H1 (cell line): ENCODE results near the gene ARSK. TPM values are rescaled to one million over a fixed set of nuclear protein-coding genes. Genes with fewer than 3 reads are reported as not detected.

Experiments
- CTCF ChIA-PET: fragments of 300-600 bp; sonication (Branson Sonifier 250); formaldehyde crosslinking; loops from one replicate; lab custom pipeline; 2021; ENCODE audit not compliant: partially characterized antibody; lab: Charles Lee
- POLR2A ChIA-PET: fragments of 300-600 bp; sonication (Branson Sonifier 250); formaldehyde crosslinking; loops from one replicate; lab custom pipeline; 2021; ENCODE audit warnings: inconsistent platforms; ENCODE audit not compliant: partially characterized antibody; lab: Charles Lee
- DNase-seq, 2 experiments: peaks; one replicate each; pipeline versions ENCODE4 v3.0.0 to v3.0.0-alpha.2; 2010 to 2022; ENCODE audit warnings: low spot score in 2 of 2, low read depth in 1 of 2, mixed read lengths in 1 of 2
- FAIRE-seq: peaks from 2 replicates; lab custom pipeline; 2011; peaks lifted over from hg19 to GRCh38; lab: Jason Lieb, UNC
- H2AFZ ChIP-seq: 2 replicates; pipeline ENCODE4 v1.8.1; 2012; ENCODE audit warnings: low read length, inconsistent platforms
- H2AK5ac ChIP-seq: 2 replicates; pipeline ENCODE4 v1.6.1; 2013; ENCODE audit warnings: low read depth, low read length
- H2BK120ac ChIP-seq: replicated peaks from 2 replicates; pipeline ENCODE3; 2013; ENCODE audit warnings: low read depth, low read length, inconsistent platforms
- H2BK12ac ChIP-seq: 2 replicates; pipeline ENCODE4 v1.6.1; 2013; ENCODE audit warnings: low read depth, low read length
- H2BK15ac ChIP-seq: 2 replicates; pipeline ENCODE4 v1.6.1; 2013; ENCODE audit warnings: low read length
- H2BK20ac ChIP-seq: 2 replicates; pipeline ENCODE4 v1.6.1; 2013; ENCODE audit warnings: low read length
- H2BK5ac ChIP-seq: 2 replicates; pipeline ENCODE4 v1.6.1; 2013; ENCODE audit warnings: low read depth, low read length
- H3K14ac ChIP-seq: 2 replicates; pipeline ENCODE4 v1.6.1; 2013; ENCODE audit warnings: inconsistent platforms; ENCODE audit not compliant: insufficient read length
- H3K18ac ChIP-seq: 2 replicates; pipeline ENCODE4 v1.6.1; 2013; ENCODE audit warnings: low read length; ENCODE audit errors: extremely low read depth
- H3K23ac ChIP-seq: 2 replicates; pipeline ENCODE4 v1.6.1; 2013; ENCODE audit warnings: inconsistent platforms; ENCODE audit not compliant: insufficient read length
- H3K23me2 ChIP-seq: 2 replicates; pipeline ENCODE4 v1.6.1; 2013; ENCODE audit warnings: low read depth, low read length
- H3K27ac ChIP-seq: 2 replicates; pipeline ENCODE4 v1.6.1; 2011; ENCODE audit warnings: low read depth, low read length, inconsistent platforms
- H3K27me3 ChIP-seq, 4 experiments: replicated peaks in 1 of 4; 1 replicate in 1 of 4; 2 replicates in 3 of 4; pipeline versions ENCODE4 v1.6.1 to v1.8.1; 2011 to 2013; ENCODE audit warnings: low read length in 3 of 4, mild to moderate bottlenecking in 3 of 4, inconsistent platforms in 2 of 4, mixed read lengths in 2 of 4, moderate library complexity in 1 of 4; ENCODE audit not compliant: control insufficient read depth in 3 of 4, insufficient read depth in 3 of 4; ENCODE audit errors: extremely low read depth in 1 of 4
- H3K36me3 ChIP-seq, 4 experiments: 2 replicates each; pipeline versions ENCODE4 v1.6.1 to v1.8.1; 2011 to 2013; ENCODE audit warnings: mild to moderate bottlenecking in 4 of 4, low read length in 3 of 4, moderate library complexity in 2 of 4, control low read depth in 1 of 4, inconsistent platforms in 1 of 4; ENCODE audit not compliant: insufficient read depth in 4 of 4, control insufficient read depth in 2 of 4
- H3K4ac ChIP-seq: replicated peaks from 2 replicates; pipeline ENCODE3; 2013; ENCODE audit warnings: low read length, low read depth, mixed read lengths, inconsistent platforms; ENCODE audit not compliant: insufficient read length
- H3K4me1 ChIP-seq, 4 experiments: replicated peaks in 1 of 4; 1 replicate in 1 of 4; 2 replicates in 3 of 4; pipeline versions ENCODE4 v1.6.1 to v1.8.1; 2011 to 2013; ENCODE audit warnings: low read length in 3 of 4, inconsistent platforms in 2 of 4, mixed read lengths in 1 of 4; ENCODE audit not compliant: insufficient read depth in 4 of 4, control insufficient read depth in 3 of 4
- H3K4me2 ChIP-seq, 2 experiments: 2 replicates each; pipeline versions ENCODE4 v1.6.1 to v1.8.1; 2011 to 2013; ENCODE audit warnings: low read depth in 2 of 2, low read length in 2 of 2, control low read depth in 1 of 2, inconsistent platforms in 1 of 2, mild to moderate bottlenecking in 1 of 2; ENCODE audit not compliant: insufficient read depth in 1 of 2
- H3K4me3 ChIP-seq, 4 experiments: fragments of 200-600, 300-600 bp in 1 of 4; sonication (generic), shearing (Covaris generic), sonication (Bioruptor Twin) in 1 of 4; 2 replicates each; pipeline versions ENCODE4 v1.5.1 to v1.8.1; 2011 to 2016; ENCODE audit warnings: low read length in 4 of 4, low read depth in 3 of 4, control low read depth in 2 of 4, inconsistent platforms in 2 of 4, mild to moderate bottlenecking in 2 of 4, mixed read lengths in 1 of 4, moderate library complexity in 1 of 4; ENCODE audit not compliant: insufficient read depth in 2 of 4; ENCODE audit errors: extremely low read depth in 1 of 4
- H3K56ac ChIP-seq: replicated peaks from 2 replicates; pipeline ENCODE3; 2013; ENCODE audit warnings: low read depth, mild to moderate bottlenecking, mixed read lengths, low read length, inconsistent platforms; ENCODE audit not compliant: insufficient read length
- H3K79me1 ChIP-seq: 2 replicates; pipeline ENCODE4 v1.6.1; 2013; ENCODE audit warnings: low read depth, low read length, control low read depth
- H3K79me2 ChIP-seq, 2 experiments: 2 replicates each; pipeline versions ENCODE4 v1.6.1 to v1.8.1; 2012 to 2013; ENCODE audit warnings: low read length in 2 of 2, mild to moderate bottlenecking in 2 of 2, inconsistent platforms in 1 of 2; ENCODE audit not compliant: insufficient read depth in 2 of 2, control insufficient read depth in 1 of 2
- H3K9ac ChIP-seq, 4 experiments: replicated peaks in 1 of 4; 1 replicate in 1 of 4; 2 replicates in 3 of 4; pipeline versions ENCODE4 v1.6.1 to v1.8.1; 2011 to 2013; ENCODE audit warnings: low read depth in 3 of 4, low read length in 3 of 4, control low read depth in 2 of 4, mild to moderate bottlenecking in 2 of 4, moderate library complexity in 2 of 4, inconsistent platforms in 1 of 4; ENCODE audit errors: extremely low read depth in 1 of 4
- H3K9me3 ChIP-seq, 2 experiments: 2 replicates each; pipeline versions ENCODE4 v1.6.1 to v1.8.1; 2012 to 2013; ENCODE audit warnings: mild to moderate bottlenecking in 2 of 2, moderate library complexity in 2 of 2, control low read depth in 1 of 2, inconsistent platforms in 1 of 2, low read depth in 1 of 2, low read length in 1 of 2, mixed read lengths in 1 of 2; ENCODE audit not compliant: insufficient read depth in 2 of 2
- H4K20me1 ChIP-seq, 2 experiments: replicated peaks in 1 of 2; 2 replicates each; pipeline versions ENCODE3 to v1.8.1; 2011 to 2013; ENCODE audit warnings: inconsistent platforms in 2 of 2, low read length in 2 of 2, mild to moderate bottlenecking in 1 of 2; ENCODE audit not compliant: insufficient read depth in 2 of 2, control insufficient read depth in 1 of 2
- H4K5ac ChIP-seq: 2 replicates; pipeline ENCODE4 v1.6.1; 2013; ENCODE audit warnings: low read length, low read depth, mixed read lengths, inconsistent platforms; ENCODE audit not compliant: insufficient read length
- H4K8ac ChIP-seq: 2 replicates; pipeline ENCODE4 v1.8.0; 2013; ENCODE audit warnings: mild to moderate bottlenecking, moderate library complexity, low read length, inconsistent platforms; ENCODE audit not compliant: insufficient read depth; ENCODE audit errors: extremely low read depth
- H4K91ac ChIP-seq: replicated peaks from 2 replicates; pipeline ENCODE3; 2013; ENCODE audit warnings: low read length, mixed read lengths, inconsistent platforms; ENCODE audit not compliant: insufficient read length
- CBX8 ChIP-seq: fragments of 300-800, 300-1000 bp; sonication (generic); IDR thresholded peaks from 2 replicates; pipeline ENCODE4 v1.7.1; 2016; ENCODE audit warnings: low read depth, low read length, borderline replicate concordance
- CHD1 ChIP-seq: IDR thresholded peaks from 2 replicates; pipeline ENCODE4 v1.6.1; 2012; ENCODE audit warnings: low read depth, low read length, improper control_type of control experiment
- CHD2 ChIP-seq: IDR thresholded peaks from 2 replicates; pipeline ENCODE4 v1.6.1; 2012; ENCODE audit warnings: low read length, improper control_type of control experiment
- CREB1 ChIP-seq: IDR thresholded peaks from 2 replicates; pipeline ENCODE4 v1.6.1; 2012; ENCODE audit warnings: inconsistent platforms
- CTBP2 ChIP-seq: IDR thresholded peaks from 2 replicates; pipeline ENCODE4 v1.7.0; 2011; ENCODE audit warnings: borderline replicate concordance, mild to moderate bottlenecking, moderate library complexity, mixed read lengths, low read length; ENCODE audit not compliant: insufficient read depth, insufficient read length
- CTCF ChIP-seq, 3 experiments: IDR thresholded peaks; 1 replicate in 2 of 3; 2 replicates in 1 of 3; pipeline versions ENCODE4 v1.5.1 to v1.6.1; 2011; ENCODE audit warnings: low read length in 3 of 3, mild to moderate bottlenecking in 3 of 3, inconsistent platforms in 2 of 3, low read depth in 1 of 3, moderate library complexity in 1 of 3; ENCODE audit not compliant: insufficient read depth in 1 of 3; ENCODE audit errors: control extremely low read depth in 1 of 3
- KDM1A ChIP-seq: fragments of 200-600, 300-600 bp; sonication (generic); IDR thresholded peaks from 2 replicates; pipeline ENCODE4 v1.7.1; 2016; ENCODE audit warnings: mild to moderate bottlenecking, low read length, borderline replicate concordance
- NANOG ChIP-seq: IDR thresholded peaks from 2 replicates; pipeline ENCODE4 v1.6.1; 2011; ENCODE audit warnings: low read length, low read depth, mild to moderate bottlenecking, inconsistent platforms; ENCODE audit not compliant: insufficient read depth, poor library complexity, severe bottlenecking
- POLR2A ChIP-seq, 2 experiments: IDR thresholded peaks; 1 replicate in 1 of 2; 2 replicates in 1 of 2; pipeline ENCODE4 v1.6.1; 2011; ENCODE audit warnings: low read depth in 2 of 2, low read length in 2 of 2, mild to moderate bottlenecking in 2 of 2; ENCODE audit errors: control extremely low read depth in 1 of 2
- RAD21 ChIP-seq, 2 experiments: IDR thresholded peaks in 1 of 2; conservative IDR thresholded peaks in 1 of 2; 2 replicates each; pipeline ENCODE4 v1.6.1; 2011; ENCODE audit warnings: low read depth in 2 of 2, low read length in 2 of 2, improper control_type of control experiment in 1 of 2, inconsistent platforms in 1 of 2, mild to moderate bottlenecking in 1 of 2, moderate library complexity in 1 of 2
- RFX5 ChIP-seq: IDR thresholded peaks from 2 replicates; pipeline ENCODE4 v1.6.1; 2011; ENCODE audit warnings: low read depth, low read length, improper control_type of control experiment, borderline replicate concordance
- YY1 ChIP-seq: IDR thresholded peaks from 2 replicates; pipeline ENCODE4 v1.6.1; 2011; ENCODE audit warnings: low read depth, mild to moderate bottlenecking, low read length
- ZNF274 ChIP-seq: IDR thresholded peaks from 2 replicates; pipeline ENCODE4 v1.7.0; 2012; ENCODE audit warnings: low read length, borderline replicate concordance; ENCODE audit errors: extremely low read depth
- polyA plus RNA-seq, 7 experiments: library from polyadenylated mRNA; depleted of rRNA in 3 of 7; stranded (reverse) in 5 of 7; unstranded in 2 of 7; fragments of >200 nt in 5 of 7; fragments of 200-250 nt in 2 of 7; gene quantifications; 1 replicate in 5 of 7; 2 replicates in 1 of 7; 4 replicates in 1 of 7; pipeline versions ENCODE4 v1.2.1 to v1.2.3, GENCODE V29; 2011 to 2013; ENCODE audit warnings: missing spikeins in 2 of 7, mixed read lengths in 2 of 7
- total RNA-seq: library from RNA; stranded (reverse); fragmentation: NEBNext Ultra II Directional; extraction: Animal tissue kit (Norgen Biotek cat#: 25700); gene quantifications from 2 replicates; pipeline ENCODE4 v1.2.1, GENCODE V29; 2021

The ARSK gene
- total and polyA plus RNA-seq, 2 of the 8 experiments (the other 6 are each of a cell fraction or from before 2014, with no cell fraction given), result 8.4 to 14.1 TPM

GRCh38 chr5:95549030-95549429, 5.9 kb upstream of the ARSK start:
- Histone ChIP-seq H2BK120ac (no peak overlapping the region), H4K91ac (no peak overlapping the region), H3K23ac (no peak overlapping the region), H3K27ac (no peak overlapping the region), H3K4me2 (no peak overlapping the region), H3K23me2 (no peaks in the 10 kb centered on the region; the same call in 1 of the 2 replicates), H3K4me1 (no peaks in the 10 kb centered on the region), H2BK12ac (no peak overlapping the region), H3K9me3 (no peaks in the 10 kb centered on the region), H4K20me1 (peaks cover 0 to 1% of the 10 kb centered on the region in 2 experiments), H3K9ac (no peak overlapping the region), H2AFZ (no peak overlapping the region), H3K14ac (no peak overlapping the region), H3K4ac (no peak overlapping the region), H3K18ac (no peak overlapping the region), H2BK20ac (no peak overlapping the region), H3K27me3 (no peaks in the 10 kb centered on the region), H3K36me3 (peaks cover 0 to 49% (median 10%) of the 10 kb centered on the region in 4 experiments; a peak in 7 of 8 replicates), H3K4me3 (no peak overlapping the region), H4K8ac (no peak overlapping the region), H3K56ac (no peak overlapping the region), H3K79me1 (0 out of 2 replicates have a peak, but pooled peaks cover 2% of the 10 kb centered on the region), H3K79me2 (peaks cover 0 to 31% of the 10 kb centered on the region in 2 experiments; a peak in 2 of 4 replicates), H4K5ac (no peak overlapping the region), H2BK5ac (no peak overlapping the region), H2BK15ac (no peak overlapping the region), H2AK5ac (no peak overlapping the region)
- ChIA-PET CTCF (no interaction called here), POLR2A (interaction anchor here (0.9 kb wide), 1 partner anchor 11 kb away, joined by 3 read pairs; no protein-coding TSS in a partner anchor)
- FAIRE-seq (no peak), DNase-seq (no peak)
- TF ChIP-seq CHD1 (no peak), RFX5 (no peak), KDM1A (no peak), ZNF274 (no peak), CREB1 (no peak), YY1 (no peak), RAD21 (IDR thresholded peaks at IDR 0.05 in 1 of 2, conservative IDR thresholded peaks at IDR 0.05 in 1 of 2; ENCODE audit: low read depth in 2 of 2, low read length in 2 of 2) (no peak), CTBP2 (no peak), CTCF (IDR thresholded peaks at IDR 0.05; ENCODE audit: control extremely low read depth in 1 of 3, insufficient read depth in 1 of 3, low read depth in 1 of 3, low read length in 3 of 3) (no peak), CHD2 (no peak), POLR2A (IDR thresholded peaks at IDR 0.05; ENCODE audit: control extremely low read depth in 1 of 2, low read depth in 2 of 2, low read length in 2 of 2) (no peak), NANOG (no peak), CBX8 (no peak)
